Measurements from ENCODE around the gene TOR4A.

TOR4A gene

DNA sequence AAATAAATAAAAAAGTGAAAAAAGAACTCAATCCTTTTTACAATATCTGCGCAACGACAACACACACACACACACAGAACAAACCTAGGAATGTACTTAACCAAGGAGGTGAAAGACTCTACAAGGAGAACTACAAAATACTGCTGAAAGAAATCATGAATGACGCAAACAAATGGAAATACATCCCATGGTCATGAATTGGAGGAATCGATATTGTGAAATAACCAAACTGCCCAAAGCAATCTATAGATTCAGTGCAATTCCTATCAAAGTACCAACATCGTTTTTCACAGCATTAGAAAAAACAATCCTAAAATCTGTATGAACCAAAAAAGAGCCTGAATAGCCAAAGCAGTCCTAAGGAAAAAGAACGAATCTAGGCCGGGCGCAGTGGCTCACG lies 54.4 kb downstream of the TOR4A start:
- no peak for DNase-seq (ENCODE audit: low read depth in 2 of 2, low spot score in 1 of 2)
